IMR-90 (cell line): ENCODE data around the gene EML5.

ENCODE experiments used
- CTCF ChIP-seq: conservative IDR thresholded peaks from 2 replicates; pipeline ENCODE4 v1.5.1; 2012; ENCODE audit warnings: mild to moderate bottlenecking, low read depth, low read length, improper control_type of control experiment
- FOS ChIP-seq: fragments of 150-350 bp; IDR thresholded peaks from 2 replicates; pipeline ENCODE4 v1.6.1; 2016; ENCODE audit warnings: low read depth, low read length
- POLR2A ChIP-seq: IDR thresholded peaks from 2 replicates; pipeline ENCODE4 v1.6.1; 2012; ENCODE audit warnings: mild to moderate bottlenecking, low read depth, low read length
- RAD21 ChIP-seq: IDR thresholded peaks from 2 replicates; pipeline ENCODE4 v1.6.1; 2012; ENCODE audit warnings: low read length, improper control_type of control experiment
- RCOR1 ChIP-seq: IDR thresholded peaks from 2 replicates; pipeline ENCODE4 v1.6.1; 2012; ENCODE audit warnings: mild to moderate bottlenecking, low read length, improper control_type of control experiment; ENCODE audit not compliant: insufficient replicate concordance
- USF2 ChIP-seq: fragments of 150-350 bp; IDR thresholded peaks from 2 replicates; pipeline ENCODE4 v1.6.1; 2017; ENCODE audit warnings: mild to moderate bottlenecking, antibody characterized with exemption, low read length, low read depth

DNA sequence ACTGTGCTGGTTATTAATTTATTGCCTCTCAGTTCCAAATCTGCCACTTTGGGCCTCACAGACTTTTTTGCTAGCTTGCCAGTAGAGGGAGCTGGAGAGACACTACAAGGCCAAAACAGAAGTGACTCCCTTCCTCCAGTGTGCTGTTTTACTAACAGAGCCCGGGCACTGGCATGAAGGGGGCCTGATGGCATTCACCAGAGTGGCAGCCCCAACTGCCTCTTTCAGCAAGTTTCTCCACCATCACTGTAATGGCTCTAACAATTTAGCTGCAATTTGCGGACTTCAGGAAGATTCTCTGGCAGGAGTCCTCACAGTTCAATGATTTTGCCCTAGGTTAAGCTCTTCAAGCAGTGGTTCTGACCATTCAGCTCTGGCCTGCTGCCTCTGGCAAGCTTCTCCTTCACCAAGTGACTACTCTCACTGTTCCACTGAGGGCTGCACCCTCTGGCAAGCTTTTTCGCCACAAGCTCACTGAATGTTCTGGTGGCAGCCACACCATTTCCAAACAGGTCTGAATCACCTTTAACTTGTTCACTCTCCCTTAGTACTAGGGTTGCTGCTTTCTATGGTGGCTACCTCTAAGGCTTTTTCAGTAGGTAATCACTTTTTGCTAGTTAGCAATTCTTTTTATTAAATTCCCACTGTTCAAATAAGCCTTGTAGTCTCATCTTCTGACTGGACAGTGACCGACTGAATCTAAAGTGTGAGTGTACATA, 125.0 kb downstream of the EML5 start:
- TF ChIP-seq CTCF (peak; percentile 91), POLR2A (no peak), USF2 (no peak), RCOR1 (no peak), FOS (no peak), RAD21 (peak; percentile 89)
